ENCODE data around the gene PRMT9. TPM values are rescaled to one million over a fixed set of nuclear protein-coding genes. Genes with fewer than 3 reads are reported as not detected.

PRMT9 gene
- total and polyA plus RNA-seq, 9 of the 15 experiments (the other 6 are each of a cell fraction or from before 2014, with no cell fraction given) = 3.5 to 15.6 (median 7.2) TPM

DNA sequence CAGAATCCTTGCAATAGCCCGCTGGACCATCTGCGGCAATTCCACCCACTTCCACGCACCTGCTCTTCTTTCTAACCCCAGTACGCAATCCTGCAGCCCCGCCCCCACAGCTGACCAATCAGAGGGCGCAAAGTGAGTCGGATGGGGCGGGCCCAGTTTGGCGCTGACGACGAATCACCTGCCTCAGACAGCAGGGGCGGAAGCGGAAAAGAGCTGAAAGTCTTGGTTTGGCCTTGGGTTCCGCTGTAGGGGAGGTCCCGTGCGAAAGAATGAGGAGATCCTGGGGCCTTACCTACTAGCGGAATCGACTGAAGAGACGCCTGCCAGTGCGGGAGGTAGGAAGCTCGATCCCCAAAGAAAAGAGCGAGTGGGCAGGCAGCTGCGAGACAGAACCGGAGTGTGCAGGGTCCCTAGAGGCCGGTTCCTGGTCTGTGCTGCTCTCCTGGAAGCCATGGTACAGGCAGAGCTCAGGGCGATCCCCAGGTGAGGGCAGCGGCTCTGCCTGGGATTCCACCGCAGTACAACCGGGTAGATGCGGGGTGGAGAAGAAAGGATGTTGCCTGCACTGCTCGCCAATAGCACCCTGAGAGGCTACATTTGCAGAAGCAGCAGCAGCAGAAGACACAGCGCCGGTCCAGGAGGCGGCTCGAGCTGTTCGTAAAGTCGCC, 66.7 kb downstream of the PRMT9 start, which contains the start of gene TMEM184C:
TMEM184C (plus strand) TSS at position 225 of the 668 bp plus-strand sequence. CDS start 560 bp downstream, outside the sequence.
- H3K27me3 ChIP-seq (ENCODE audit: control insufficient read depth in 2 of 2, insufficient read depth in 2 of 2, low read length in 2 of 2) = no peaks in the 10 kb centered on the region
- TF ChIP-seq KLF1 (tag; IDR thresholded peaks at IDR 0.05) (no peak), FOXM1 (IDR thresholded peaks at IDR 0.05; ENCODE audit: low read depth) (no peak), FOXM1 (CRISPR knock-in tag; IDR thresholded peaks at IDR 0.05; ENCODE audit: low read depth) (no peak), TBP (optimal IDR thresholded peaks at IDR 0.05; ENCODE audit: low read depth, low read length) (peak; percentile 42), GABPA (tag; conservative IDR thresholded peaks at IDR 0.05; ENCODE audit: low read depth) (peak; percentile 95), NFRKB (IDR thresholded peaks at IDR 0.05; ENCODE audit: low read depth) (peak; percentile 54; the same call in 1 of the 2 replicates), MAX (CRISPR knock-in tag; IDR thresholded peaks at IDR 0.05) (peak; percentile 44)
- TF ChIP-seq, protein P1, sequence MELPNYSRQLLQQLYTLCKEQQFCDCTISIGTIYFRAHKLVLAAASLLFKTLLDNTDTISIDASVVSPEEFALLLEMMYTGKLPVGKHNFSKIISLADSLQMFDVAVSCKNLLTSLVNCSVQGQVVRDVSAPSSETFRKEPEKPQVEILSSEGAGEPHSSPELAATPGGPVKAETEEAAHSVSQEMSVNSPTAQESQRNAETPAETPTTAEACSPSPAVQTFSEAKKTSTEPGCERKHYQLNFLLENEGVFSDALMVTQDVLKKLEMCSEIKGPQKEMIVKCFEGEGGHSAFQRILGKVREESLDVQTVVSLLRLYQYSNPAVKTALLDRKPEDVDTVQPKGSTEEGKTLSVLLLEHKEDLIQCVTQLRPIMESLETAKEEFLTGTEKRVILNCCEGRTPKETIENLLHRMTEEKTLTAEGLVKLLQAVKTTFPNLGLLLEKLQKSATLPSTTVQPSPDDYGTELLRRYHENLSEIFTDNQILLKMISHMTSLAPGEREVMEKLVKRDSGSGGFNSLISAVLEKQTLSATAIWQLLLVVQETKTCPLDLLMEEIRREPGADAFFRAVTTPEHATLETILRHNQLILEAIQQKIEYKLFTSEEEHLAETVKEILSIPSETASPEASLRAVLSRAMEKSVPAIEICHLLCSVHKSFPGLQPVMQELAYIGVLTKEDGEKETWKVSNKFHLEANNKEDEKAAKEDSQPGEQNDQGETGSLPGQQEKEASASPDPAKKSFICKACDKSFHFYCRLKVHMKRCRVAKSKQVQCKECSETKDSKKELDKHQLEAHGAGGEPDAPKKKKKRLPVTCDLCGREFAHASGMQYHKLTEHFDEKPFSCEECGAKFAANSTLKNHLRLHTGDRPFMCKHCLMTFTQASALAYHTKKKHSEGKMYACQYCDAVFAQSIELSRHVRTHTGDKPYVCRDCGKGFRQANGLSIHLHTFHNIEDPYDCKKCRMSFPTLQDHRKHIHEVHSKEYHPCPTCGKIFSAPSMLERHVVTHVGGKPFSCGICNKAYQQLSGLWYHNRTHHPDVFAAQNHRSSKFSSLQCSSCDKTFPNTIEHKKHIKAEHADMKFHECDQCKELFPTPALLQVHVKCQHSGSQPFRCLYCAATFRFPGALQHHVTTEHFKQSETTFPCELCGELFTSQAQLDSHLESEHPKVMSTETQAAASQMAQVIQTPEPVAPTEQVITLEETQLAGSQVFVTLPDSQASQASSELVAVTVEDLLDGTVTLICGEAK (IDR thresholded peaks at IDR 0.05) = peak; percentile 97
- TF ChIP-seq, protein P1 (CRISPR knock-in tag; IDR thresholded peaks at IDR 0.05) = no peak

More for the DNA sequence above, 66.7 kb downstream of the PRMT9 start, which contains the start of gene TMEM184C:
- ChIA-PET POLR2A (interaction anchor here (0.6 to 2.0 kb wide), 8 partner anchors 11 to 158 kb away, joined by 3 to 7 read pairs (median 4); partner anchors contain the start of gene PRMT9), CTCF (ENCODE audit: low intra/inter-chr PET ratio) (no interaction called here)
- intact Hi-C loops (cut with micrococcal nuclease) = loop anchor here (10.0 kb wide), 1 partner anchor 1093 kb away; the partner anchor contains the start of gene SLC10A7
- in situ Hi-C loops (cut with MboI) = no loop called here
- H3K4me1 ChIP-seq (replicated peaks in 1 of 2; ENCODE audit: control insufficient read depth in 2 of 2, insufficient read depth in 2 of 2, low read length in 2 of 2) = peaks cover 0 to 14% of the 10 kb centered on the region in 2 experiments; a peak in 2 of 5 replicates
- H3K4me3 ChIP-seq = peak within 1 kb of the TSS; percentile 72
- no peaks in the 10 kb centered on the region for H3K9me3 ChIP-seq (replicated peaks; ENCODE audit: control insufficient read depth, insufficient read depth, low read depth, low read length)
- no peaks in the 10 kb centered on the region for H3K9me1 ChIP-seq (ENCODE audit: control insufficient read depth, insufficient read depth, low read length)
- H3K79me2 ChIP-seq (ENCODE audit: control insufficient read depth, insufficient read depth, low read length) = peaks cover 40% of the 10 kb centered on the region
- FAIRE-seq = peak; percentile 95
- H3K9ac ChIP-seq (ENCODE audit: insufficient read depth in 1 of 2, low read depth in 2 of 2, low read length in 2 of 2) = peak within 1 kb of the TSS; percentile 82 to 98
- peak; percentile 97 to 99 (median 98) for DNase-seq (ENCODE audit: extremely low read depth in 1 of 4, low spot score in 3 of 4)
- peak within 1 kb of the TSS; percentile 97 for H2AFZ ChIP-seq (ENCODE audit: low read depth, low read length)
- H3K36me3 ChIP-seq (ENCODE audit: control insufficient read depth, insufficient read depth, low read length) = peaks cover 19% of the 10 kb centered on the region; the same call in 2 of the 3 replicates
- 0 out of 2 replicates have a peak, but pooled peaks cover 6% of the 10 kb centered on the region for H4K20me1 ChIP-seq (replicated peaks; ENCODE audit: control insufficient read depth, insufficient read depth, low read length)
- H3K4me2 ChIP-seq (ENCODE audit: insufficient read depth, low read length) = peak within 1 kb of the TSS; percentile 94
- under 1% methylated on average over 29 of the region's 37 CpGs for WGBS (ENCODE audit: insufficient coverage, low coverage, missing lambda C conversion rate)
- H3K27ac ChIP-seq (ENCODE audit: extremely low read depth, low read depth, low read length) = peak within 1 kb of the TSS; percentile 82
- BruUV-seq (replicated peaks) = TSS peak; percentile 81
- peak; percentile 98 for ATAC-seq

Measured in K562 (cell line).